Panc1 (cell line): ENCODE data around the gene GAL3ST2. TPM values are rescaled to one million over a fixed set of nuclear protein-coding genes. Genes with fewer than 3 reads are reported as not detected.

Experiments
- ATAC-seq: fragments of 200-7000 bp; cut with Tn5 transposase; 2 replicates; pipeline ENCODE4 v1.9.1; 2020; ENCODE audit warnings: mild to moderate bottlenecking, moderate library complexity
- BruUV-seq: library from RNA; stranded (reverse); fragments of 400-500 nt; replicated peaks from 2 replicates; lab custom pipeline; 2021; lab: Mats Ljungman, UMichigan
- CTCF ChIA-PET: fragments of 300-600 bp; sonication (Branson Sonifier 250); formaldehyde crosslinking; loops from one replicate; lab custom pipeline; 2022; ENCODE audit warnings: antibody characterized with exemption; lab: Charles Lee
- POLR2A ChIA-PET: fragments of 300-600 bp; sonication (Branson Sonifier 250); formaldehyde crosslinking; loops from one replicate; lab custom pipeline; 2022; ENCODE audit warnings: antibody characterized with exemption; lab: Charles Lee
- DNase-seq: peaks from one replicate; pipeline ENCODE4 v3.0.0-alpha.2; 2010; ENCODE audit warnings: low read depth, low spot score
- H3K27ac ChIP-seq: 2 replicates; pipeline ENCODE4 v1.5.1; 2011; ENCODE audit warnings: mild to moderate bottlenecking, low read length, inconsistent platforms
- H3K27me3 ChIP-seq: fragments of 200-500 bp; sonication (Bioruptor generic); 2 replicates; pipeline ENCODE4 v1.6.0; 2014; ENCODE audit warnings: low read length, inconsistent platforms; ENCODE audit not compliant: control insufficient read depth, insufficient read depth
- H3K36me3 ChIP-seq: fragments of 200-500 bp; sonication (Bioruptor generic); 2 replicates; pipeline ENCODE4 v1.5.1; 2014; ENCODE audit warnings: inconsistent platforms, mild to moderate bottlenecking, low read length, moderate library complexity; ENCODE audit not compliant: control insufficient read depth, insufficient read depth
- H3K4me1 ChIP-seq: 2 replicates; pipeline ENCODE4 v1.5.1; 2011; ENCODE audit warnings: inconsistent platforms, mild to moderate bottlenecking, low read length, moderate library complexity; ENCODE audit not compliant: control insufficient read depth, insufficient read depth
- H3K4me3 ChIP-seq, 2 experiments: 2 replicates each; pipeline ENCODE4 v1.5.1; 2011 to 2012; ENCODE audit warnings: low read depth in 2 of 2, low read length in 2 of 2, mild to moderate bottlenecking in 2 of 2, inconsistent platforms in 1 of 2, moderate library complexity in 1 of 2
- H3K9me3 ChIP-seq: fragments of 200-500 bp; sonication (Bioruptor generic); 2 replicates; pipeline ENCODE4 v1.5.1; 2014; ENCODE audit warnings: low read depth, mild to moderate bottlenecking, inconsistent platforms, low read length, moderate library complexity; ENCODE audit not compliant: control insufficient read depth, insufficient read depth
- CTCF ChIP-seq: fragments of 450-650 bp; IDR thresholded peaks from 2 replicates; pipeline ENCODE4 v1.5.1; 2017; ENCODE audit warnings: mild to moderate bottlenecking
- POLR2AphosphoS5 ChIP-seq: IDR thresholded peaks from 2 replicates; pipeline ENCODE4 v1.6.1; 2012; ENCODE audit warnings: mild to moderate bottlenecking, low read depth, low read length, moderate library complexity
- REST ChIP-seq, 2 experiments: IDR thresholded peaks; 2 replicates each; pipeline ENCODE4 v1.6.1; 2011 to 2012; ENCODE audit warnings: low read depth in 2 of 2, control low read depth in 1 of 2, low read length in 1 of 2, mild to moderate bottlenecking in 1 of 2, moderate library complexity in 1 of 2; ENCODE audit not compliant: insufficient read depth in 1 of 2
- SIN3A ChIP-seq: IDR thresholded peaks from 2 replicates; pipeline ENCODE4 v1.6.1; 2012; ENCODE audit warnings: low read depth, mild to moderate bottlenecking, low read length, moderate library complexity, borderline replicate concordance; ENCODE audit not compliant: insufficient read depth
- TCF7L2 ChIP-seq: IDR thresholded peaks from 2 replicates; pipeline ENCODE4 v1.6.1; 2011; ENCODE audit warnings: mild to moderate bottlenecking, low read depth, low read length, inconsistent platforms
- in situ Hi-C: cut with HindIII; loops from 2 replicates; pipeline ENCODE4 v1.10.0; 2016; ENCODE audit warnings: low sequenced_read_pairs, low pct_unique_long_range_greater_than_20kb
- intact Hi-C: fragments of 100-400 bp; cut with micrococcal nuclease; formaldehyde crosslinking; loops from one replicate; pipeline ENCODE4 v1.10.0; 2022; ENCODE audit not compliant: unreplicated experiment
- total RNA-seq: library from RNA; stranded (reverse); gene quantifications from one replicate; pipeline ENCODE4 v1.2.1, GENCODE V29; 2021; ENCODE audit not compliant: unreplicated experiment

The GAL3ST2 gene
- total RNA-seq, 1 experiment from 2014 or later: 1.6 TPM

GRCh38 chr2:241821460-241822263 lies 45.0 kb downstream of the GAL3ST2 start:
- intact Hi-C loops: no loop called here
- BruUV-seq: no TSS peak
- Histone ChIP-seq H3K9me3 (no peaks in the 10 kb centered on the region), H3K27me3 (no peaks in the 10 kb centered on the region), H3K36me3 (no peaks in the 10 kb centered on the region), H3K27ac (no peak overlapping the region), H3K4me1 (0 out of 2 replicates have a peak, but pooled peaks cover 3% of the 10 kb centered on the region), H3K4me3 (no peak overlapping the region)
- in situ Hi-C loops: no loop called here
- no peak for DNase-seq
- ChIA-PET CTCF (no interaction called here), POLR2A (no interaction called here)
- no peak for TF ChIP-seq REST (IDR thresholded peaks at IDR 0.05; ENCODE audit: insufficient read depth in 1 of 2, low read depth in 2 of 2, low read length in 1 of 2)
- no peak for TF ChIP-seq TCF7L2
- TF ChIP-seq SIN3A: no peak
- no peak for TF ChIP-seq CTCF
- TF ChIP-seq POLR2AphosphoS5: no peak
- no peak for ATAC-seq

- BruUV-seq: no TSS peak
- in situ Hi-C loops: no loop called here
- no peak overlapping the region for H3K4me3 ChIP-seq
Observed at GRCh38 chr2:241822264-241822623, 45.6 kb downstream of the GAL3ST2 start.

More at GRCh38 chr2:241822264-241822623, 45.6 kb downstream of the GAL3ST2 start:
- CTCF ChIA-PET: no interaction called here
- intact Hi-C loops: no loop called here
- no peak for DNase-seq
- no peaks in the 10 kb centered on the region for H3K9me3 ChIP-seq
- H3K4me1 ChIP-seq: no peaks in the 10 kb centered on the region
- ATAC-seq: no peak
- no peaks in the 10 kb centered on the region for H3K36me3 ChIP-seq
- POLR2A ChIA-PET: no interaction called here
- TF ChIP-seq SIN3A (no peak), REST (IDR thresholded peaks at IDR 0.05; ENCODE audit: insufficient read depth in 1 of 2, low read depth in 2 of 2, low read length in 1 of 2) (no peak), TCF7L2 (no peak), POLR2AphosphoS5 (no peak), CTCF (no peak)
- H3K27ac ChIP-seq: no peak overlapping the region
- H3K27me3 ChIP-seq: no peaks in the 10 kb centered on the region
